GM10266 (cell line): ENCODE results near the gene C20orf173.
"Not testable (repeated sequence)": the region's sequence is repeated elsewhere in the genome, so short reads cannot be mapped to it uniquely, and the experiment has no call there.

ENCODE experiments used
- DNase-seq: peaks from one replicate; pipeline ENCODE4 v3.0.0; 2012; ENCODE audit errors: extremely low spot score
- TF ChIP-seq, protein P1 (sequence below): IDR thresholded peaks from 2 replicates; pipeline ENCODE4 v1.5.1; 2012; ENCODE audit warnings: mild to moderate bottlenecking, low read depth; ENCODE audit not compliant: control insufficient read depth, insufficient read depth; ENCODE audit errors: missing control alignments

C20orf173 gene

DNA sequence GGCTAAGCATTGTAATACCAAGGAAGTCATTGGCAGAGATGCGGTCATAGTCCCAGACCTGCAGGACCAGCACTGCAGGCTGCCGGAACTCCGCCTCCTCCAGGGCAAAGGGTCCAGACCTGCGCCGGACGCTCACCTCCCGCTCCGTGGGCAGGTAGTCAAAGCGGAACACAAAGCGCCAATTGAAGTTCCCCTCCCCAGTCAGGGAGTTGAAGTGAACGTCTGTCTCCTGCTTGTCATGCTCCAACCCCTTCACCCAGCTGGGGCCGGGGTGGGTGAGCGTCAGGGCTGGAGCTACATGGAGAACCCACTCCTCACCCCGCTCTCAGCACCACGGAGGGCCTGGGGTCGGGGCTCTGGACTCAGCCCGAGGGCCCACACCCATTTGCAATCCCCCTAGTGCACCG lies 30.7 kb upstream of the C20orf173 start:
- no peak for DNase-seq
- TF ChIP-seq, protein P1, sequence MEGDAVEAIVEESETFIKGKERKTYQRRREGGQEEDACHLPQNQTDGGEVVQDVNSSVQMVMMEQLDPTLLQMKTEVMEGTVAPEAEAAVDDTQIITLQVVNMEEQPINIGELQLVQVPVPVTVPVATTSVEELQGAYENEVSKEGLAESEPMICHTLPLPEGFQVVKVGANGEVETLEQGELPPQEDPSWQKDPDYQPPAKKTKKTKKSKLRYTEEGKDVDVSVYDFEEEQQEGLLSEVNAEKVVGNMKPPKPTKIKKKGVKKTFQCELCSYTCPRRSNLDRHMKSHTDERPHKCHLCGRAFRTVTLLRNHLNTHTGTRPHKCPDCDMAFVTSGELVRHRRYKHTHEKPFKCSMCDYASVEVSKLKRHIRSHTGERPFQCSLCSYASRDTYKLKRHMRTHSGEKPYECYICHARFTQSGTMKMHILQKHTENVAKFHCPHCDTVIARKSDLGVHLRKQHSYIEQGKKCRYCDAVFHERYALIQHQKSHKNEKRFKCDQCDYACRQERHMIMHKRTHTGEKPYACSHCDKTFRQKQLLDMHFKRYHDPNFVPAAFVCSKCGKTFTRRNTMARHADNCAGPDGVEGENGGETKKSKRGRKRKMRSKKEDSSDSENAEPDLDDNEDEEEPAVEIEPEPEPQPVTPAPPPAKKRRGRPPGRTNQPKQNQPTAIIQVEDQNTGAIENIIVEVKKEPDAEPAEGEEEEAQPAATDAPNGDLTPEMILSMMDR = no peak

DNA sequence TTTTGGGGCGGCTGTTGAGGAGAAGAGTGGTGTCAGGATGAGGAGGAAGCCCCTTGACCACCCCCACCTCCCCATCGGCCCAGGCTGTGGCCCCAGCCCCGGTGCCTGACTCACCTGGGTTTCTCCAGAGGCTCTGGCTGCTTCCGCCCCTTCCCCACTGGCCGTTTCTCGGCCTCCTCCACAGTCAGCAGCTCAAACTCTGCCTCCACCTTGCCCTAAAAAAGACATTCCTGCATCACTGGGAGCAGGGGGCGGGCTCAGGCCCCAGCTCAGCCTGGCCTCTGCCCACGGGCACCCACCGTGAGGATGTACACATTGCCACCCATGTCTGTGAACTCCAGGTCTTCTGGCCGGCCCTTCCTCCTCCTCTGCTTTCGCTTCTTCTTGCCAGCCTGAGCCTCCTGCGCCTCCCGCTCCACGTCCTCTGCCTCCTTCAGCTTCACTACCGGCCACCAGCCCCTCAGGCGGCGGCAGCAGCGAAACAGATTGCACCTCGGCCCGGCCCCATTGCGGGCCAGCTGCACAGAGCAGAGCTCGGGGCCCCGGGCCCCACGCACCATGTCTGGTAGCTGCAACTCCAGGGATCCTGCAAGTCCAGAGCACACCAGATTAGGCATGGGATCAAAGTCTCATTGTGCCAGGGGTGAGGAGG lies 29.7 kb upstream of the C20orf173 start:
- no peak for DNase-seq
- TF ChIP-seq, protein P1 = no peak

- no peak for DNase-seq
- TF ChIP-seq, protein P1 = no peak
Observed at GRCh38 chr20:35558451-35558850, 29.0 kb upstream of the C20orf173 start.

GRCh38 chr20:35556871-35557270 lies 27.4 kb upstream of the C20orf173 start:
- DNase-seq = no peak
- TF ChIP-seq, protein P1 = no peak

- TF ChIP-seq, protein P1 = no peak
- no peak for DNase-seq
Observed at GRCh38 chr20:35555951-35556645, 26.6 kb upstream of the C20orf173 start.

DNA sequence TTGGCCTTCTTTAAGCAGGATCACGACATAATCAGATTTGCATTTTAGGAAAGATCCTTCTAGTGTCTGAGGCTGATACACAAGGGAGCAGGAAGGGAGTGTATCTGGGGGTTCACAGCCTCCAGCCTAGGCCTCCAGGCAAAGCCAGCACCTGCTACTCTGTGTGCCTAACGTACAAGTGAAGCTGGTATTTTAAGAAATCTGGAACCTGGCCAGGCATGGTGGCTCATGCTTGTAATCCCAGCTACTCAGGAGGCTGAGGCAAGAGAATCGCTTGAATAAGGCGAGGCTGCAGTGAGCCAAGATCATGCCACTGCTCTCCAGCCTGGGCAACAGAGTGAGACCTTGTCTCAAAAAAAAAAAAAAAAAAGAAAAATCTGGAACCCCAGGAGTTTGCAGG lies 26.0 kb upstream of the C20orf173 start:
- DNase-seq = not testable (repeated sequence)

GRCh38 chr20:35552914-35553313 lies 23.5 kb upstream of the C20orf173 start:
- TF ChIP-seq, protein P1 = no peak
- no peak for DNase-seq

DNA sequence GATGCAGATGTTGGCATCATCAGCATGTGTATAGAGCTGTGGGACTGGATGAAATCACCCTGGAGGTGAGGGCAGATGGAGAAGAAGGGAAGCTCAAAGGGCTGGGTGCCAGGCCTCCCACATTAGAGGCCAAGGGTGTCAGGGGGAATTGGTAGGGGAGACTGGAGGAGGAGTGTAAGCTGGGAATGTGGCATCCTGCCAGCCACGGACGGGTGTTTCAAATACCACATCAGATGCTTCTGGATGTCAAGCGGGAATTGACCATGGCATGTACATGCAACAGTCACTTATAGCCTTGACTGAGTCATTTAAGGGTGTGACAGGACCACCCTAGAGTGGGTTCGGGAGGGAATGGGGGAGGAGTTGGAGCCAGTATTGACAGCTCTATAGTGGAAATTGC lies 22.1 kb upstream of the C20orf173 start:
- TF ChIP-seq, protein P1 = no peak
- no peak for DNase-seq
